A549 (cell line): ENCODE measurements around the gene OR4D2.

Experiments
- CHD4 ChIP-seq: fragments of 200-600 bp; sonication (generic); IDR thresholded peaks from 2 replicates; pipeline ENCODE4 v1.6.1; 2016; ENCODE audit warnings: antibody characterized with exemption, mild to moderate bottlenecking, borderline replicate concordance
- ELK1 ChIP-seq: fragments of 150-350 bp; IDR thresholded peaks from 2 replicates; pipeline ENCODE4 v1.6.1; 2014; ENCODE audit warnings: low read depth, mild to moderate bottlenecking, low read length
- POLR2A ChIP-seq: IDR thresholded peaks from 2 replicates; pipeline ENCODE4 v1.6.1; 2012; ENCODE audit warnings: mild to moderate bottlenecking, low read length
- RAD21 ChIP-seq, 2 experiments: fragments of >200 bp in 1 of 2; sonication (Bioruptor Twin) in 1 of 2; formaldehyde crosslinking in 1 of 2; IDR thresholded peaks in 1 of 2; conservative IDR thresholded peaks in 1 of 2; 2 replicates in 1 of 2; 3 replicates in 1 of 2; pipeline ENCODE4 v1.6.1; 2012 to 2018; ENCODE audit warnings: inconsistent platforms in 1 of 2
- RNF2 ChIP-seq: fragments of 200-600 bp; sonication (generic); IDR thresholded peaks from 2 replicates; pipeline ENCODE4 v1.6.1; 2016; ENCODE audit warnings: low read depth, mild to moderate bottlenecking, antibody characterized with exemption, moderate library complexity, borderline replicate concordance
- ZFP36 ChIP-seq: fragments of 450-650 bp; IDR thresholded peaks from 2 replicates; pipeline ENCODE4 v1.6.1; 2014; ENCODE audit warnings: borderline replicate concordance; ENCODE audit not compliant: partially characterized antibody
- TF ChIP-seq, protein P1 (sequence below): fragments of >200 bp; sonication (Bioruptor Twin); formaldehyde crosslinking; IDR thresholded peaks from 3 replicates; pipeline ENCODE4 v1.5.1; 2016

DNA sequence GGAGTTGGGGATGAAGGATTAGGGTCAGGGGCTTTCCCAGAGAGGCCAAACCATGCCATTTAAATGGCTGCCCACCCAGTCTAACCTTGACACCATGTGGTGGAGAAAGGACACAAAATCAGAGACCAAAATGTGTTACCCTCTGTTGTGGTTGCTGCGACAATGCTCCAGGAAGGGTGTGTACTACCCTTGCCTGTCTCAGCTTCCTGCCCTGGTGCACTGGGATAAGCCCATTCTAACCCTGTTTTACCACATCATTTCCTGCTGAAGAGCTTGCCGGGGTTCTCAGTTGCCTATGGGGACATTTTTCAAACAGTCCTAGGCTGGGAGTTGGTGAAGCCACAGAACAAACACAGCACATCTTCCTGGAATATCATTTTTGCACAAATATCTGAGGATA is 13.7 kb upstream of the OR4D2 start:
- TF ChIP-seq ZFP36, result no peak
- no peak for TF ChIP-seq CHD4
- TF ChIP-seq ELK1, result no peak
- no peak for TF ChIP-seq POLR2A
- TF ChIP-seq, protein P1, sequence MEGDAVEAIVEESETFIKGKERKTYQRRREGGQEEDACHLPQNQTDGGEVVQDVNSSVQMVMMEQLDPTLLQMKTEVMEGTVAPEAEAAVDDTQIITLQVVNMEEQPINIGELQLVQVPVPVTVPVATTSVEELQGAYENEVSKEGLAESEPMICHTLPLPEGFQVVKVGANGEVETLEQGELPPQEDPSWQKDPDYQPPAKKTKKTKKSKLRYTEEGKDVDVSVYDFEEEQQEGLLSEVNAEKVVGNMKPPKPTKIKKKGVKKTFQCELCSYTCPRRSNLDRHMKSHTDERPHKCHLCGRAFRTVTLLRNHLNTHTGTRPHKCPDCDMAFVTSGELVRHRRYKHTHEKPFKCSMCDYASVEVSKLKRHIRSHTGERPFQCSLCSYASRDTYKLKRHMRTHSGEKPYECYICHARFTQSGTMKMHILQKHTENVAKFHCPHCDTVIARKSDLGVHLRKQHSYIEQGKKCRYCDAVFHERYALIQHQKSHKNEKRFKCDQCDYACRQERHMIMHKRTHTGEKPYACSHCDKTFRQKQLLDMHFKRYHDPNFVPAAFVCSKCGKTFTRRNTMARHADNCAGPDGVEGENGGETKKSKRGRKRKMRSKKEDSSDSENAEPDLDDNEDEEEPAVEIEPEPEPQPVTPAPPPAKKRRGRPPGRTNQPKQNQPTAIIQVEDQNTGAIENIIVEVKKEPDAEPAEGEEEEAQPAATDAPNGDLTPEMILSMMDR, result no peak
- TF ChIP-seq RAD21 (conservative IDR thresholded peaks at IDR 0.05 in 1 of 2, IDR thresholded peaks at IDR 0.05 in 1 of 2), result no peak
- TF ChIP-seq RNF2, result no peak
